GM20000 (cell line): ENCODE data around the gene NID2.

Source experiments
- DNase-seq: peaks from one replicate; pipeline ENCODE4 v3.0.0; 2012; ENCODE audit warnings: low spot score
- CTCF ChIP-seq: IDR thresholded peaks from 2 replicates; pipeline ENCODE4 v1.5.1; 2012; ENCODE audit warnings: mild to moderate bottlenecking, control low read depth; ENCODE audit errors: extremely low read depth, missing control alignments

NID2 gene

DNA sequence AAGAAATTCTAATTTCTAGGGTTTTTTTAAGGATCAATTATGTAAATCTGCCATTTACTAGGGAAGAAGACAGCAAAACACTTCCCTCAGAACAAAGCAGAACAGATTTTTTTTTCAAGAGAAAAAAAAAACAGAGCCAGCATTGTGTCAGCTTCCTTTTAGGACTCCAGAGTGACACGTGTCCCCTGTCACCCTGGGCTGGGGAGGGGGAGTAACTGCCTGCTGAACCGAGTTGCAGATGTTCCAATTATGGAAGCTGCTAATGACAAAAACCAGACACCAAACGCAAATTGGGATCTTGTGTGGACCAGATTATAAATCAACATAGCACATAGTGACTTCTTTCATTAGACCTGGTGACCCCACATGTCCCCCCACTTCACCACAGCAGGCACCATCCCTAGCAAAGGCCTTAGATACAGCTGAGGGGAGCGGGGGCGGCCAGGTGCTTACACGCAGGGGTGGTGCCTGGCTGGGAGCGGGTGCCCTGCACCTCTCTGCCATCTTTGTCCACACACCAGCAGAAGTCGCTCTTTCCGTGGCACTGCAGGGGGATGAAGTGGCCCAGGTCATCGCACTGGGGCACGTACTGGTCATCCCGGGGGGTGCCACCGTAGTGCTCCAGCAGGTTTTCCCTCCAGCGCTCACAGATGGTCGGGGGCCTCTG is 54.1 kb downstream of the NID2 start:
- no peak for TF ChIP-seq CTCF
- DNase-seq = no peak

- DNase-seq = no peak
- TF ChIP-seq CTCF = no peak
These were observed 54.8 kb downstream of the NID2 start for GRCh38 chr14:52013984-52014600.

DNA sequence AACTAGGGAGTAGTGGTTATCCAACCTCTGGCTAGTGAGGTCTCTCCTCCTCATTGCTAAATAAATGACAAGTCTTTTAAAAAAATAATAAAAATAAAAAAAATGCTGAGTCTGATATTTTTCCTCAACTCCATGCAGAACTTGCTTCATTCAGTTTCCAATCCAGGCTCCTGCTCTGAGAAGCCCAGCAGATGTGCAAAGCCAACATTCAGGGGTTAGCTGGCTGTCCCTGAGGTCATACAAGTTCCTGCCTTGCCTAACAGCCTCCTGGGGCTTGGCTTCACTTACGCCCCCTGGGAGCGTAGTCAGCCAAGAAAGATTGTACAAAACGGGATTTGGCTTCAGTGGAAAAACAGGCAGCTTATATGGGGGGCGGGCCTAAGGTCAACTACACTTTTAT is 56.2 kb downstream of the NID2 start:
- TF ChIP-seq CTCF = no peak
- DNase-seq = no peak

DNA sequence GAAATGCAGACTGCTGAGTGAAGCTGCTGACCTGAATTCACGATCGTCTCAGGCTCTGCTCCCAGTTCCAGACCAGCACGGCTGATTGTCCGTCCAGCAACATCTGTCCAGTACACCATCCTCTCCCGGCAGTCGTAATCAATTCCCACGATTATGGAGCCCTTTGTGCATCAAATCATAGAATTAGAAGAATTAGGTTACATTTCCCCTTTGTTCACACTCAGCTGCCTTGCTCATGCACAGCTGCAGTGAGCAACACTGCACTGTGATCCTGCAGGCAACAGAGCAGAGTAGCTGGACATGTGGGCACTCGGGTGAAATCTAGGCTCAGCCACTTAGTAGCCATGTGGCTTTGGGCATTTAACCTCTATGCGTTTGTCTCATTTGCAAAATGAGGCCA is 57.3 kb downstream of the NID2 start:
- no peak for DNase-seq
- no peak for TF ChIP-seq CTCF

DNA sequence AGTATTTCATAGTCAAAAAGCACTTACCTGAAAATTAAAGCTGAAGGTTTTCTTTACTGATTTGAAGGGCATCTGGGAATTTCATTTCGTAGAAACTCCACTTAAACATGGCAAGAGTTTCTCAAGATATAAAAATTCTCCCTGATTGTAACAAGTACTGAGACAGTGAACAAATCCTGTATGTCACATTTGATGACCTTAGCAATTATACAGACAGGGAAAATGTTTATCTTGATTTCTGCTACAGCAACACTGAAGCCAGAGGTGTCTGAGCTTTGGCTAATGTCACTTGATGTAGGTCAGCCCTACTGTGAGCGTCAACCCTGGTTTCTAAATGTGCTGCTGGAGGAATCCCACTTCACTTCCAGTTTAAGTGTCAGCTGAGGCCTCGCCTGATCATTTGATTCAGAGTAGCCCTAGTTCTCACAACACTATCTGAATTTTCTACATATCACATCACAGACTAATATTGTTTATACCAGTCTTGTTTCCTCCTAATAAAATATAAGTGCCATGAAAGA is 58.6 kb downstream of the NID2 start:
- no peak for TF ChIP-seq CTCF

DNA sequence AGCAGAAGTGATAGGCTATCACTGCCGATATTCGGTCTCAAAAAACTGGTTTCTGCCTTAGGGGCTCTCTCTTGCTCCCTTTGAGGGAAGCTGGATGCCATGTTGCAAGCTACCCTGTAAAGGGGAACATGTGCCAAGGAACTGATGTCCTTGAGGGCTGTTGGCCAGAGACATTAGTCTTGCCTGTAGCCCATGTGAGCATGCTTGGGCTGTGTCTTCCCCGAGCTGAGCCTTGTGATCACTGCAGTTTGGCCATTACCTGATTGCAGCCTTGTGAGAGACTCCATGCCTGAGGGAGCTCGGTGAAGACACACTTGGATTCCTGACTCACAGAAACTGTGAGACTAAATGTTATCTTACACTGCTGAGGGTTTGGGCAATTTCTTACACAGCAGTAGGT is 60.7 kb downstream of the NID2 start:
- TF ChIP-seq CTCF = no peak
- DNase-seq = no peak

More for the DNA sequence above, 58.6 kb downstream of the NID2 start:
- DNase-seq = no peak

DNA sequence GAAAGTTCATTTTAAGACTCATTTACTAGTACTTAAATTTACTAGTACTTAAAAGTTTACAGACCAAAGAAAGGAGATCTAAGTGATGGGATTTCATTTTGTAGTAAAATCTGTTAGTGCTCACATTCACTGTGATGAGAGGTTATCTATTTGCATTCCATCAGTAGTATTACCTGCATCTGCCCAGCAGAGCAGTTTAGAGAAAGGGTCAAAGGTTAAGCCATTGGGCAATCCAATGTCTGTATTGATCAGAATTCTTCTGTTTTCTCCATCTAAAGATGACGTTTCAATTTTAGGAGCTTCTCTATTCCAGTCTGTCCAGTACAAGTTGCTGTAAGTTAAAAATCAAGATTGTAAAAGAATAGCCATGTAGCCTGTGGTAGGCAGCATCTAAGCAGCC is 61.2 kb downstream of the NID2 start:
- DNase-seq = no peak
- TF ChIP-seq CTCF = no peak
